ENCODE measurements around the gene DGKG. TPM values are rescaled to one million over a fixed set of nuclear protein-coding genes. Genes with fewer than 3 reads are reported as not detected.

Gene DGKG
- total and polyA plus RNA-seq, 2 of the 8 experiments (the other 6 are each of a cell fraction or from before 2014, with no cell fraction given): 0.30 to 0.48 TPM

- no peak overlapping the region for H2AFZ ChIP-seq (ENCODE audit: low read length)
- no peaks in the 10 kb centered on the region for H3K9me3 ChIP-seq (ENCODE audit: insufficient read depth in 2 of 2, low read depth in 1 of 2, low read length in 1 of 2)
- FAIRE-seq (no peak), DNase-seq (ENCODE audit: low read depth in 1 of 2, low spot score in 2 of 2) (no peak)
- no peaks in the 10 kb centered on the region for H3K36me3 ChIP-seq (ENCODE audit: control insufficient read depth in 2 of 4, insufficient read depth in 4 of 4, low read length in 3 of 4)
- no peak overlapping the region for H2BK5ac ChIP-seq (ENCODE audit: low read depth, low read length)
- H4K20me1 ChIP-seq (replicated peaks in 1 of 2; ENCODE audit: control insufficient read depth in 1 of 2, insufficient read depth in 2 of 2, low read length in 2 of 2): no peaks in the 10 kb centered on the region
- CTCF ChIA-PET (ENCODE audit: partially characterized antibody): no interaction called here
- no peak overlapping the region for H2AK5ac ChIP-seq (ENCODE audit: low read depth, low read length)
- H3K9ac ChIP-seq (replicated peaks in 1 of 4; ENCODE audit: extremely low read depth in 1 of 4, low read depth in 3 of 4, low read length in 3 of 4): no peak overlapping the region
- H3K23ac ChIP-seq (ENCODE audit: insufficient read length): no peak overlapping the region
- H3K56ac ChIP-seq (replicated peaks; ENCODE audit: insufficient read length, low read depth, low read length): no peak overlapping the region
- no peak overlapping the region for H3K4me3 ChIP-seq (ENCODE audit: extremely low read depth in 1 of 4, insufficient read depth in 2 of 4, low read depth in 3 of 4, low read length in 4 of 4)
- no peaks in the 10 kb centered on the region for H3K79me2 ChIP-seq (ENCODE audit: control insufficient read depth in 1 of 2, insufficient read depth in 2 of 2, low read length in 2 of 2)
- no peak overlapping the region for H3K4ac ChIP-seq (replicated peaks; ENCODE audit: insufficient read length, low read depth, low read length)
- no peak overlapping the region for H3K27ac ChIP-seq (ENCODE audit: low read depth, low read length)
- POLR2A ChIA-PET (ENCODE audit: partially characterized antibody): no interaction called here
- no peak overlapping the region for H3K18ac ChIP-seq (ENCODE audit: extremely low read depth, low read length)
- 0 out of 7 replicates have a peak, but pooled peaks cover 0 to 2% (median 0%) of the 10 kb centered on the region in 4 experiments for H3K27me3 ChIP-seq (replicated peaks in 1 of 4; ENCODE audit: control insufficient read depth in 3 of 4, extremely low read depth in 1 of 4, insufficient read depth in 3 of 4, low read length in 3 of 4)
- H2BK20ac ChIP-seq (ENCODE audit: low read length): no peak overlapping the region
- no peak overlapping the region for H3K4me2 ChIP-seq (ENCODE audit: insufficient read depth in 1 of 2, low read depth in 2 of 2, low read length in 2 of 2)
- no peak overlapping the region for H4K8ac ChIP-seq (ENCODE audit: extremely low read depth, insufficient read depth, low read length)
- no peaks in the 10 kb centered on the region for H3K79me1 ChIP-seq (ENCODE audit: low read depth, low read length)
- no peak overlapping the region for H2BK12ac ChIP-seq (ENCODE audit: low read depth, low read length)
- H3K14ac ChIP-seq (ENCODE audit: insufficient read length): no peak overlapping the region
- no peak overlapping the region for H4K5ac ChIP-seq (ENCODE audit: insufficient read length, low read depth, low read length)
- H3K4me1 ChIP-seq (replicated peaks in 1 of 4; ENCODE audit: control insufficient read depth in 3 of 4, insufficient read depth in 4 of 4, low read length in 3 of 4): peaks cover 0 to 4% (median 0%) of the 10 kb centered on the region in 4 experiments; a peak in 2 of 7 replicates
- H3K23me2 ChIP-seq (ENCODE audit: low read depth, low read length): no peaks in the 10 kb centered on the region; the same call in 1 of the 2 replicates
- H2BK15ac ChIP-seq (ENCODE audit: low read length): no peak overlapping the region
- no peak overlapping the region for H4K91ac ChIP-seq (replicated peaks; ENCODE audit: insufficient read length, low read length)
- H2BK120ac ChIP-seq (replicated peaks; ENCODE audit: low read depth, low read length): no peak overlapping the region
- 89% methylated on average over 5 of the region's 5 CpGs; no CpG with 5 or more reads in 1 of the 2 experiments for WGBS, 2 experiments (ENCODE audit: extremely low coverage in 1 of 2, insufficient coverage in 1 of 2, insufficient read length in 1 of 2, insufficient replicate concordance in 2 of 2, low coverage in 1 of 2, low lambda C conversion rate in 2 of 2, missing lambda C conversion rate in 1 of 2)
- no peak for TF ChIP-seq ATF3 (IDR thresholded peaks at IDR 0.05; ENCODE audit: insufficient read depth, low read depth, low read length)
- no peak for TF ChIP-seq CTCF (IDR thresholded peaks at IDR 0.05; ENCODE audit: control extremely low read depth in 1 of 3, insufficient read depth in 1 of 3, low read depth in 1 of 3, low read length in 3 of 3)
- TF ChIP-seq CTBP2 (IDR thresholded peaks at IDR 0.05; ENCODE audit: borderline replicate concordance, insufficient read depth, insufficient read length, low read length): no peak
- no peak for TF ChIP-seq ZNF274 (IDR thresholded peaks at IDR 0.05; ENCODE audit: borderline replicate concordance, extremely low read depth, low read length)
- no peak for TF ChIP-seq CHD1 (IDR thresholded peaks at IDR 0.05; ENCODE audit: low read depth, low read length)
- TF ChIP-seq GTF2F1 (IDR thresholded peaks at IDR 0.05; ENCODE audit: borderline replicate concordance, low read depth, low read length): no peak
- no peak for TF ChIP-seq EGR1 (IDR thresholded peaks at IDR 0.05; ENCODE audit: borderline replicate concordance, low read depth, low read length)
Observed at GRCh38 chr3:186385856-186386602, 24.0 kb upstream of the DGKG start.
